Stimulated activated CD8-positive, alpha-beta memory T cell treated with anti-CD3 and anti-CD28 coated beads, Interleukin-7, amount 100 ng/mL, for 1 hour (primary cell): Measurements from ENCODE around the gene PAQR7.
A peak's percentile ranks its signal among the peaks of the same experiment; 100 is the strongest.

Experiments used
- DNase-seq, 2 donors: peaks; one replicate each; pipeline ENCODE4 v3.0.0-alpha.2; 2020; ENCODE audit warnings: low read depth in 2 of 2

Gene PAQR7

DNA sequence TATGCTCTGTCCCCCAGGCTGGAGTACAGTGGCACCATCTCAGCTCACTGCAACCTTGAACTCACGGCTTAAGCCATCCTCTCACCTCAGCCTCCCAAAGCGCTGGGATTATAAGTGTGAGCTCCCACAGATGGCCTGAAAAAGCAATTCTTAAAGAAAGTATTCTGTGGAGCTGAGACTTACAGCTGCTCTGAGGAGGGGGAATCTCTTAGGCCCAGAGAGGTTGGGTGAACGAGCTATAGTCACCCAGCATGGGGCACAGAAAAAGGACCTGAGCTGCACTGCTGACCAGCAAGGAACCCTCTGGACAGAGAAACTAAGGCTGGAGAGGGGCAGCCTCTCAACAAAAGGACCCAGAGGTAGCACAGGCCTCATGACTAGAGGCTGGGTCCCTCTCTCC is 1.3 kb downstream of the PAQR7 start:
- no peak for DNase-seq

- no peak for DNase-seq
These were observed 2.4 kb downstream of the PAQR7 start for GRCh38 chr1:25873120-25873519.

GRCh38 chr1:25872713-25873112 is 2.8 kb downstream of the PAQR7 start:
- DNase-seq, result no peak

DNA sequence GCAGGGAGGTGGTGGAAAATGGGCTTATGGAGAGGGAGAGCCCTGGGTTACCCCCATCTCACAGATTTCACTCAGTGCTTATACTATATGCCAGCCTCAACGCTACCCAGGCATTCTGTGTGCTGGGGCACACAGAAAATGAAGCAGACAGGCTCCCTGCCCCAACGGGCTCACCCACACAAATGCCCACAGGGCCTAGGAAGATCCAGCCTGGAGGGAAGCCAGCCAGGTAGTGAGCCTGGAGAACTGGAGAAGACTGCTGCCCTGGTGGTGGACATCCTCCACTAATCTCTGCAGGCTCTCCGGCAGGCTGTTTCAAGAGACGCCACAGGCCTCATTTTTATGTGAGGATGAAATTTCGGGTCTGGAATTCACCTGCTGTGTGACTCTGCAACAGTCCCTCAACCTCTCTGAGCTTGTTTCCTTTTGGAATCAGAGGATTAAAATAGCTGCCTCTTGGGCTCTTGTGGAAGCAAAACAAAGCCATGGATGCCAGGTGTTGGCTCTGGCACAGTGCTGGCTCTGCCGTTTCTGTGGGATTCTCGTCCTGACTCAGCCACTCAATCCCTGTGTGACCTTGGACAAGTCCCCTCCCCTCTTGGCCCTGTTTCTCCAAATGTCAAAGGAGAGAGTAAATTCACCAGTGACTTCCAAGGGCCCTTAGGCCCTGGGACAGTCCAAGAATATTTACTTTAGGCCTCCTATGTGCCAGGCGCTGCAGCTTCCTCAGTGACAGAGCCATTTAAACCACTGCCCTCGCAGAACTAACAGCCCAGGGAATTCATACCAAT is 3.6 kb downstream of the PAQR7 start:
- DNase-seq, result no peak

- DNase-seq, result no peak
These were observed 4.3 kb downstream of the PAQR7 start for GRCh38 chr1:25871086-25871703.

DNA sequence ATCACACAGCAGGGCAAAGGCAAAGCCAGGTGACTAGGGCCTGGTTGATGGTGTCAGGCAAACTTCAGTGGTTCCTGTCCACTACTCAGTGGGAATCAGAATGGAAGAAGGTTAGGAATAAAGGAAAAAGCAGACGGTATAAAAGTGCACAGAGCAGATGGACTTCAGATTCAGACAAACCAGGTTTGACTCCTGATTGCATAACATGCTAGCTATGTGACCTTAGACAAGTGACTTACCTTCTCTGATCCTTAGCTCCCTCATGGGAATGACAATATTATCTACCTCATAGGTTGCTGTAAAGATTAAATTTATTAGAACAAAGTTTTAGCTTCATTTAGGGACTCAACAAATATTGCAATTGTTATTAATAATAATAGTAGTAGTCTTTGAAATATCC is 4.9 kb downstream of the PAQR7 start:
- no peak for DNase-seq

DNA sequence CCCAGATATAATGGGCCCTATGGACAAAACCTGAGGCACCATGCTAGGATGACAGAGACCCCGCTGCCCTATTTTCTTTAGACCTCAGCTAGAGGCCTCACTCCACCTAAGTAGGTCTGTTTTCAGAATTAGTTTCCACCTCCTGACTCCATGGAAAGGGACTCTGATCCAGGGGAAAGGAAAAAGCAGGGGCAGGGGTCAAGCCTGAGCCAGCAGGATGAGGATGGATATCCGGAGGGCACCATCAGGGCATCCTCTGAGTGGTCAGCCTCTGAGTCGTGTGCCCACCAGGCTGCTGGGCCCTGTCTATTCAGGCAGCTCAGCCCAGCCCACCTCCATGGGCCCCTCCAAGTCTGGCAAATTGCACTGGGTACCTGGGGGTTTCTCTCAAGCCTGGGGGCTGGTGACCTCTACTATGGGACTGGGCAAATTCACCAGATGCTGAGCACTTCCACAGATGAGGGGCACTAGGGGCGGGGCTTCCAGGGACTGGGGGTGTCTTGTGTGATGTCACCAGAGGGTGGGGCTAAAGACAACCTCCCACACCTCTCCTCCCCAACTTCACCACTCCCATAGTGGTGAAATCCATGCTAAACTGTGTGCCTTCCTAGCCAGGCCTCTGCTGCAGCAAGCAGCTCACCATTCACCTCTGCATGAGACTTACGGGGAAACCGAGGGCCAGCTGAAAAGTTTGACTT is 5.5 kb downstream of the PAQR7 start:
- no peak for DNase-seq

DNA sequence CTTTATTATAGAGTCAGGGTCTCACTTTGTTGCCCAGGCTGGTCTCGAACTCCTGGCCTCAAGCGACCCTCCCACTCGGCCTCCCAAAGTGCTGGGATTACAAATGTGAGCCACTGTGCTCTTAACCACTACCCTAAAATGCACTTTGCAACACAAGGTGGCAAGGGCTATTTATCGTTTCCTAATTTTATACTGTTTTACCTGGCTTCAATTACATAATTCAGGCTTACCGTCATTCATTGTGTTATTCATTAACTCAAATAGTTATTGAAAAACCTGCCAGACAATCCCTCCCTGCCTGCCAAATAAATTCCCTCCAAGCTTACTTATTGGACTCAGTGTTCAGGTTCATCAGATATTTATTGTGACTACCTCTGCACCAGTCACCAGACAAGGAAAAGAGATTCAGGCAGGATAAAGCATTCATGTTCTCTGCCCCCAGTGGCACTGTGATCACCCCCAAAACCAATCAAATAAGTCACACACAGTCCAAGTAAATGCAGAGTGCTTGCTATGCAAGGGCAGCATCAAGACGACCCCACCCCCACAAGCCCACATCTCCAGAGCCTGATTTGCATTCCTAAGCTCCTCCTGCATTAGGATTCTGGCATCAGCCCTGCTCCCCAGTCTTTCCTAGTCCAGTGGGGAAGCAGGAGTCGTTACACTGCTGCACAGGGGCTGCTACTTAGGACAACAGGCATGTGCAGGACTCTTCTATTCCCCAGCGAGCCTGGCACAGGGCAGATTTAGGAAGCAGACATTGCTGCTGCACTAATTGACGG is 8.1 kb downstream of the PAQR7 start:
- DNase-seq, result no peak

GRCh38 chr1:25866288-25866687 is 9.2 kb downstream of the PAQR7 start:
- DNase-seq, result no peak

- DNase-seq, result no peak
These were observed 11.1 kb downstream of the PAQR7 start for GRCh38 chr1:25864434-25864833.

DNA sequence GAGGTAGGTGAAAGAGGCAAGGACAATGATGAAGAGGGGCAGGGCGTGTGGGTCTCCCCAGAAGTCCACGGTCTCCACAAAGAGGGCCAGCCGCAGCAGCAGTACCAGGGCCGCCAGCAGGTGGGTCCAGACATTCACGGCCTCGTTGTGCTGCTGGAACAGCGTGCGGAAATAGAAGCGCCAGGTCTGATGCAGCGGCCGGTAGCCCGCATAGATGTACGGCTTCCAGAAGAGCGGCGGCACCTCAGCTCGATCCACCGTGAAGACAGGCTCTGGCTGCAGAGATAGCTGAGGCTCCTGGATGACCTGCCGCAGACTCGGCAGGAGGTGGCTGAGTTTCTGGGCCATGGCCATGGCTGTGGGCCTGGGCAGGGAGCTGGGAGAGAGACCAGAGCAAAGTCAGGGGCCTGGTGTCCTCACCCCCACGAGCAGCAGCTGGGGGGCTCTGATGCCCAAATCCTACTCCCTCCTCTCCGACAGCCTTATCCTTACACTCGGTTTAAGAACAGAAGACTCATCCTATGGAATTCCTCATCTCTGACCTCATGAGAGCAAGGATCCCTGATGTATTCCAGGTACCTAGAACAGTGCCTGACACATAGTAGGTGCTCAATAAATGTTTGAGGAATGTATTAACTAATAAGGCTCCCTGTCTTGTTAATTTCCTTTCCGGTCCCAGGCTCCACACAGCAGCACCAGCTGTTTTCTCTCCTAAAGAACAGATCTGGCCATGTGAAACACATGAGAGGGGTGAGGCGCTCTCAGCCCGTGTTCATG is 11.8 kb downstream of the PAQR7 start:
- DNase-seq, result no peak

GRCh38 chr1:25862785-25863485 is 12.6 kb downstream of the PAQR7 start:
- no peak for DNase-seq

DNA sequence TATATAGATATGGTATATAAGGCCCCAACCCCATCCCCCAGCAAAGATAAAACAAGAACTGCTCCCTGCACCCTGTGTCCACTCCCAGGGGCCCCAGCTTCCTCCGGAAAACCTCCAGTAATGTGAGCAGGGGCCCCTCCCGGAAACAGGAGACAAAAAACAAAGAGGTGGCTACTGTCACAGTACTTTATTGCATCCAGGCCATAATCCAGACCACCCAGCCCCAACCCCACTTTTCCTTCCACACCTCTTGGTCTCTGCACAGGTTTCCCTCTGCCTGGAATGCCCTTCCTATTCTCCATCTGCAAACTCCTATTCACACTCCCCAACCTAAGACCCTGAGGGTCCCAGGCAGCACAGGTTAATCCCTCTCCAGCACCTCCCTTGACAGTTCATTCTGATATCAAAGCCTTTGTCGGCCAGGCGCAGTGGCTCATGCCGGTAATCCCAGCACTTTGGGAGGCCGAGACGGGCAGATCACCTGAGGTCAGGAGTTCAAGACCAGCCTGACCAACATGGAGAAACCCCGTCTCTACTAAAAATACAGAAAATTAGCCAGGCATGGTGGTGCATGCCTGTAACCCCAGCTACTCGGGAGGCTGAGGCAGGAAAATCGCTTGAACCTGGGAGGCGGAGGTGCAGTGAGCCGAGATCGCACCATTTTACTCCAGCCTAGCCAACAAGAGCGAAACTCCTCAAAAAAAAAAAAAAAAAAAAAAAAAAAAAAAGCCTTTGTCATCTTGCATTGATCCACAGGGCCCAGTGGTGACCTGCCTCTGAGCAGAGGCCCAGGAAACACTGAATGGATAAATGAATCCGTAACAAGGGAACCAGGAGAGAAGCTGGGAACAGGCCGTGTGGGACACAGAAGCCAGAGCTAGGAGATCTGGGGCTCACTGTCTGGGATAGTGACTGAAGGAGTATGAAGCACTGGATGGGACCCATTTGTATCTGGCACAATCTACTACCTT is 13.9 kb downstream of the PAQR7 start:
- no peak for DNase-seq

DNA sequence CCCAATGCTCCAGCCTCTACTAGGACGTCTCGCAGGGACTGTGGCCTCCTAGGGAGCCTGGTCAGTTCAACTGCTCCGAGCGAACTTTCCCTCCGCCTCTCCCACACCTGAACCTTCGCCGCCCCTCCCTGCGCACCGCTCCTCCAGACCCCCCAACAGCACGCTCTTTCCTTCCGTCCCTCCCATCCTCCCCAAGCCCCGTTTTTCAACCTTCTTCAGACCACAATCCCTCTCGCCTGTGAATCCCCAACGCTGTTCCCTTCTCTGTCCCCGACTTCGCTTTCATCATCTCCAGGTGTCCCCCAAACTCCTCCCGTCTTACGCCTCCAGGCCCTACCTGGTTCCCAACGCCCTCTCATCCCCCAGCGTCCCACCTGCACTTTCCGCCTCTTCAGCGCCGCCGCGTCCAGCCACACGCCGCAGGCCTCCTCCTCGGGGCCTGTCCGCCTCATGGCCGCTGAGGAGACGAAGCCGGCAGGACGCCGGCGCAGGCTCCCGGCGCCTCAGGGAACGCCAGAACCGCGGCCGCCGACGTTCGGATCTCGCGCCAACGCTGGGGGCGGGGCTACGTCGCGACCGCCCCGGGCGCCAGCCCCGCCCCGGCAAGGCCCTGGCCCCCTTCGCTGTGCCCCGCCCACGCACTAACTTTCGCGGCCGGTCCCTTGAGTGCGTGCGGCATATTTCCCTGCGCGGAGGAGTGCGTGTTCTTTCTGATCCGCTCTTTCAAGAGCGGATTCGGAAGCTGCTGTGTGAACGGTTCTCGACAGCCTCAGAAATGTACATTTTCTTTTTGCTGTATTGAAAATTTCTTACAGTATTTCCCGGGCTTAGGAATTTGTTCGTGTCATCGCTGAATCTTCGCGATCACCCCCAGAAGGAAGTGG is 16.4 kb downstream of the PAQR7 start, which contains the start of gene AUNIP:
TSS of gene AUNIP (minus strand) at position 552 of the 884 bp plus-strand sequence. CDS start at position 452, 100 bp downstream.
- DNase-seq, result peak; percentile 75 to 81

DNA sequence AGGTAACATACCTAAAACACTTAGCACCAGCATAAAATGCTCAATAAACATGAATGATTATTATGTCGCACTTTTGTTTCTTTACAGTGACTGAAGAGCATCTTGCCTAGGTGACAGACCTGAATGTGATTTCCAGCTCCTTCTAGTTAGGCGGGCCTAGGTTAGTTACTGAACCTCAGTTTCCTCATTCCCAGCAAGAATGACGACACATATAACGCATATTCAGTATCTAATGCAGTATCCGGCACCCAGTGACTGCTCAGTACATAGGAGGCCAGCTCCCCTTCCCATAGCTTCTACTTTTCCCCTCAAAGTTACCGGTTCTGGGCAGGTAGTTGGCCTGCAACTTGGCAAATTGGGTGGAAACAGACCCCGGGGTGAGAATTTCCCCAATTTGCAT is 17.0 kb downstream of the PAQR7 start:
- DNase-seq, result no peak

GRCh38 chr1:25856856-25857255 is 18.7 kb downstream of the PAQR7 start:
- no peak for DNase-seq

GRCh38 chr1:25854554-25854953 is 21.0 kb downstream of the PAQR7 start:
- no peak for DNase-seq

GRCh38 chr1:25848531-25848930 is 27.0 kb downstream of the PAQR7 start:
- DNase-seq, result no peak
